Measurements from ENCODE around the gene BGLAP.

DNA sequence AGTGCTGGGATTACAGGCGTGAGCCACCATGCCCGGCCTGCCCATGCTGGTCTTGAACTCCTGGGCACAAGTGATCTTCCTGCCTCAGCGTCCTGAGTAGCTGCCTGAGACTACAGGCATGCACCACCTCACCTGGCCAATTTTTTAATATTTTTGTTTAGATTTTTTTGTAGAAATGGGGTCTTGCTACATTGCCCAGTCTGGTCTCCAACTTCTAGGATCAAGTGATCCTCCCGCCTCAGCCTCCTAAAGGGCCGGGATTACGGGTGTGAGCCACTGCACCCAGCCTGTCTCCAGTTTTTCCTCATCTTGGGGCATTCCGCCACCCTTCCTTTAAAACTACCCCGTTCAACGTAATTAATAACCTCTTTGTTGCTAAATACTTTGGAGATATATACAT lies 21.8 kb upstream of the BGLAP start:
- TF ChIP-seq, protein P1, sequence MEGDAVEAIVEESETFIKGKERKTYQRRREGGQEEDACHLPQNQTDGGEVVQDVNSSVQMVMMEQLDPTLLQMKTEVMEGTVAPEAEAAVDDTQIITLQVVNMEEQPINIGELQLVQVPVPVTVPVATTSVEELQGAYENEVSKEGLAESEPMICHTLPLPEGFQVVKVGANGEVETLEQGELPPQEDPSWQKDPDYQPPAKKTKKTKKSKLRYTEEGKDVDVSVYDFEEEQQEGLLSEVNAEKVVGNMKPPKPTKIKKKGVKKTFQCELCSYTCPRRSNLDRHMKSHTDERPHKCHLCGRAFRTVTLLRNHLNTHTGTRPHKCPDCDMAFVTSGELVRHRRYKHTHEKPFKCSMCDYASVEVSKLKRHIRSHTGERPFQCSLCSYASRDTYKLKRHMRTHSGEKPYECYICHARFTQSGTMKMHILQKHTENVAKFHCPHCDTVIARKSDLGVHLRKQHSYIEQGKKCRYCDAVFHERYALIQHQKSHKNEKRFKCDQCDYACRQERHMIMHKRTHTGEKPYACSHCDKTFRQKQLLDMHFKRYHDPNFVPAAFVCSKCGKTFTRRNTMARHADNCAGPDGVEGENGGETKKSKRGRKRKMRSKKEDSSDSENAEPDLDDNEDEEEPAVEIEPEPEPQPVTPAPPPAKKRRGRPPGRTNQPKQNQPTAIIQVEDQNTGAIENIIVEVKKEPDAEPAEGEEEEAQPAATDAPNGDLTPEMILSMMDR (IDR thresholded peaks at IDR 0.05; ENCODE audit: poor library complexity): no peak
- no peak for TF ChIP-seq EZH2phosphoT487 (IDR thresholded peaks at IDR 0.05; ENCODE audit: low read depth, severe bottlenecking, unreplicated experiment)

Measured in hepatocyte (in vitro differentiated cells).